ENCODE results near the gene ERBB2.
"Not testable (repeated sequence)": the region's sequence is repeated elsewhere in the genome, so short reads cannot be mapped to it uniquely, and the experiment has no call there.

The ERBB2 gene

GRCh38 chr17:39705786-39706348, 6.0 kb downstream of the ERBB2 start:
- DNase-seq, result no peak

- no peak for DNase-seq
Observed at GRCh38 chr17:39706383-39706782, 6.5 kb downstream of the ERBB2 start.

GRCh38 chr17:39706921-39707337, 7.1 kb downstream of the ERBB2 start:
- DNase-seq, result no peak

GRCh38 chr17:39709319-39709997, 9.6 kb downstream of the ERBB2 start:
- no peak for DNase-seq

GRCh38 chr17:39709998-39710964, 10.4 kb downstream of the ERBB2 start:
- no peak for DNase-seq

- not testable (repeated sequence) for DNase-seq
Observed at GRCh38 chr17:39711071-39711470, 11.2 kb downstream of the ERBB2 start.

- DNase-seq, result no peak
Observed at GRCh38 chr17:39711851-39712250, 12.0 kb downstream of the ERBB2 start.

GRCh38 chr17:39714234-39714633, 14.4 kb downstream of the ERBB2 start:
- no peak for DNase-seq

GRCh38 chr17:39715375-39716072, 15.7 kb downstream of the ERBB2 start:
- no peak for DNase-seq

- DNase-seq, result no peak
Observed at GRCh38 chr17:39716073-39716818, 16.4 kb downstream of the ERBB2 start.

GRCh38 chr17:39716879-39717536, 17.1 kb downstream of the ERBB2 start:
- no peak for DNase-seq

- no peak for DNase-seq
Observed at GRCh38 chr17:39717660-39718059, 17.8 kb downstream of the ERBB2 start.

GRCh38 chr17:39719563-39720355, 19.9 kb downstream of the ERBB2 start:
- DNase-seq, result no peak

GRCh38 chr17:39722104-39722503, 22.2 kb downstream of the ERBB2 start:
- DNase-seq, result no peak

- no peak for DNase-seq
Observed at GRCh38 chr17:39722965-39723848, 23.3 kb downstream of the ERBB2 start.

GRCh38 chr17:39724731-39725130, 24.9 kb downstream of the ERBB2 start:
- DNase-seq, result no peak

GRCh38 chr17:39725923-39726322, 26.1 kb downstream of the ERBB2 start:
- DNase-seq, result not testable (repeated sequence)

GRCh38 chr17:39726617-39727016, 26.8 kb downstream of the ERBB2 start:
- DNase-seq, result no peak

GRCh38 chr17:39727556-39727955, 27.7 kb downstream of the ERBB2 start:
- DNase-seq, result no peak

Measured in NCI-H1105 treated with DMSO at 0.1 percent for 48 hours (cell line).